Muscle layer of duodenum (tissue), 2 donors: Measurements from ENCODE around the gene RPUSD3.
"Not testable (repeated sequence)": the region's sequence is repeated elsewhere in the genome, so short reads cannot be mapped to it uniquely, and the experiment has no call there.

Experiments
- H3K27ac ChIP-seq: one replicate; pipeline ENCODE4 v1.7.0; 2013; ENCODE audit warnings: mild to moderate bottlenecking, low read length
- H3K27me3 ChIP-seq: one replicate; pipeline ENCODE4 v1.7.0; 2013; ENCODE audit warnings: low read depth, mild to moderate bottlenecking, control low read depth, low read length
- H3K36me3 ChIP-seq, 2 donors: one replicate each; pipeline ENCODE4 v1.7.0; 2013; ENCODE audit warnings: low read length in 2 of 2, control low read depth in 1 of 2, mild to moderate bottlenecking in 1 of 2; ENCODE audit not compliant: insufficient read depth in 2 of 2, control insufficient read depth in 1 of 2
- H3K4me1 ChIP-seq, 2 donors: one replicate each; pipeline ENCODE4 v1.7.0; 2013; ENCODE audit warnings: low read length in 2 of 2, mild to moderate bottlenecking in 2 of 2, control low read depth in 1 of 2, moderate library complexity in 1 of 2; ENCODE audit not compliant: insufficient read depth in 2 of 2, control insufficient read depth in 1 of 2
- H3K4me3 ChIP-seq, 2 donors: one replicate each; pipeline ENCODE4 v1.7.0; 2013; ENCODE audit warnings: low read length in 2 of 2, low read depth in 1 of 2, mild to moderate bottlenecking in 1 of 2
- H3K9me3 ChIP-seq, 2 donors: one replicate each; pipeline ENCODE4 v1.7.0; 2013; ENCODE audit warnings: low read length in 2 of 2, control low read depth in 1 of 2, mild to moderate bottlenecking in 1 of 2; ENCODE audit not compliant: control insufficient read depth in 1 of 2
- donor health status: healthy.

Gene RPUSD3

DNA sequence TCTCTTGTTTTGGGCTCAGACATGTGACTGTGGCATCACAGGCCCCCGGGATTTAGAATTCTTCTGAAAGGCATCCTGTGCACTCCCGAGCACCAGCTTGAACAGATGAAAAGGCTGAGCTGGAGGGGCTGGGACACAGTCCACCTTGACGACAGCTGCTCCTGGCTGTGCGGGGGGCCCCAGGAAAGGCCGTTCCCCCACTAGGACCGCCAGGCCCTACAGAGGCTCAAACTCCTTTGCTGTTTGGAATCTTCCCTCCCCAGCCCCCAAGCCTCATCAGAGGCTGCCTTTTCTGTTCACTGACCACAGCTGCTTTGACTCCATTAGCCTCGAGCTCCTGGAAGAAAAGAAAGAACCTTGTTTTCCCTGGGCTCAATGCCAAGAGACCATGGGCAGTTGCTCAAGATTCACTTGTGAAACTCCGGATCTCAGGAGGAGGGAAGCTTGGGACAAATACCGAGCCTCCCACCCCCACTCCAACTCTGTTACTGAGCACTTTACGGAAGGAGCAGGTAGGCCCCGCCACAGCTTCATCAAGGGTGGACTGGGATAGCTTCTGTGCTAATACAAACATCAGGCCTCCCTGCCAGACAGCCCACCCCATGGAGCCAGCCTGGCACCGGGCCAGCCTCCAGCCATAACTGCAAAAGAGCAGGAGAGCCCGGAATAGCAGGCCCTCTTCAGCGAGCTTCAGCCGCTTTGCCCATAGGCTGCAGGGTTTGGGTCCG is 20.6 kb upstream of the RPUSD3 start:
- no peaks in the 10 kb centered on the region for H3K36me3 ChIP-seq
- H3K4me1 ChIP-seq, result peaks cover 0 to 29% of the 10 kb centered on the region in 2 donors
- no peaks in the 10 kb centered on the region for H3K27me3 ChIP-seq
- peak overlapping the region in 1 of 2 donors; percentile 29 for H3K4me3 ChIP-seq
- H3K9me3 ChIP-seq, result no peaks in the 10 kb centered on the region
- peak overlapping the region; percentile 39 for H3K27ac ChIP-seq

GRCh38 chr3:9863058-9863772 is 19.4 kb upstream of the RPUSD3 start:
- H3K4me3 ChIP-seq, result peak overlapping the region in 1 of 2 donors; percentile 43
- H3K27ac ChIP-seq, result no peak overlapping the region
- H3K36me3 ChIP-seq, result no peaks in the 10 kb centered on the region
- H3K9me3 ChIP-seq, result no peaks in the 10 kb centered on the region
- H3K4me1 ChIP-seq, result peaks cover 0 to 29% of the 10 kb centered on the region in 2 donors
- H3K27me3 ChIP-seq, result no peaks in the 10 kb centered on the region

DNA sequence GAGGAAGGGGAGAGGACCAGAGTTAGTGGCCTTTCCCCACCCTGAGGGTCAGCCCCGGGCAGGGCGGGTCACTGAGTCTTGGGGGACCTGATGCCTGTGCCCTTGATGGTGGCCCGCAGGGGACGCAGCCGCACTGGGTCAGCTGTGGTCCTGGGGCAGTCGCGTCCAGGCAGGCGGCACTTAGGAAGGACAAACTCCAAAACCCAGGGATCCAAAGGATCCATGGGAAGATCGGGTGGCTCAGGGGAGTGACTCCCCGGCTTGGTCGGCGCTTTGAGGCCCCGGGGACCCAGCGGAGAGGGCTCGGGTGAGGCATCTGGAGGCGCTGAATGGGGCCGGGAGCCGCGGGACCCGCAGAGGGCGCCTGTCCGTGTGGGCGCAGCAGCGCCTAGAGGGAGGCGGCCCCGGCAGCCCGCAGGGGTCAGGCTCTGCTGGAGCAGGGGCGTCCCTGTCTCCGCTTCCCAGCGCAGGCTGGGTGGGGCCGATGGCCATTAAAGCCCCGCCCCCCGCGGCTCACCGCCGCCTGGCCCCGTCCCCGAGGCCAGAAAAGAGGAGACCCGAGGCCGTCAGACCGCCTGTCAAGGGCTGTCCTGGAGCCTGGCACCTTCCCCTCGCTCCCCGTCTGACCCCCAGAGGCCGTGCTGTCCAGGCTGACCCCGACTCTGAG is 18.7 kb upstream of the RPUSD3 start:
- Histone ChIP-seq H3K9me3 (no peaks in the 10 kb centered on the region), H3K36me3 (no peaks in the 10 kb centered on the region), H3K4me1 (peaks cover 0 to 29% of the 10 kb centered on the region in 2 donors), H3K4me3 (peak overlapping the region in 1 of 2 donors; percentile 43), H3K27ac (no peak overlapping the region), H3K27me3 (no peaks in the 10 kb centered on the region)

- no peaks in the 10 kb centered on the region for H3K36me3 ChIP-seq
- H3K27me3 ChIP-seq, result no peaks in the 10 kb centered on the region
- no peak overlapping the region for H3K4me3 ChIP-seq
- H3K4me1 ChIP-seq, result peaks cover 0 to 29% of the 10 kb centered on the region in 2 donors
- H3K9me3 ChIP-seq, result no peaks in the 10 kb centered on the region
- no peak overlapping the region for H3K27ac ChIP-seq
These were observed 17.9 kb upstream of the RPUSD3 start for GRCh38 chr3:9861626-9862130.

- no peaks in the 10 kb centered on the region for H3K36me3 ChIP-seq
- peaks cover 0 to 28% of the 10 kb centered on the region in 2 donors for H3K4me1 ChIP-seq
- no peak overlapping the region for H3K4me3 ChIP-seq
- H3K9me3 ChIP-seq, result no peaks in the 10 kb centered on the region
- no peak overlapping the region for H3K27ac ChIP-seq
- H3K27me3 ChIP-seq, result no peaks in the 10 kb centered on the region
These were observed 17.4 kb upstream of the RPUSD3 start for GRCh38 chr3:9861201-9861600.

DNA sequence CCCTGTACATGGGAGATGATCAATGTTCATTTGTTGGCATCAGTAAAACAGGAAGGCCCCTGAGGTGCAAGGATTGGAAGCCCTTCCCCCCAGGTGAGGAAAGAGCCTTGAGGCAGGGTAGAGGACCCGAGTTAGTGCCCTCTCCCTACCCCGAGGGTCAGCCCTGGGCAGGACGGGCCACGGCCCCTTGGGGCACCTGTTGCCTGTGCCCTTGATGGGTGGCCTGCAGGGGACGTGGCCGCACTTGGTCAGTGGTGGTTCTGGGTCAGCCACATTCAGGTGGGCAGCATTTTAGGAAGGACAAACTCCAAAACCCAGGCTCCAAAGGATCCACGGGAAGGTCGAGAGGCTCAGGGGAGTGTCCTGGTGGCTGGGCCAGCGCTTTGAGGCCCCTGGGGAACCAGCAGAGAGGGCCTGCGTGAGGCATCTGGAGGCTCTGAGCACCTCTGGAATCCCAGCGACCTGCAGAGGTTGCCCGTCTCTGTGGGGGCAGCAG is 15.8 kb upstream of the RPUSD3 start:
- H3K4me1 ChIP-seq, result peaks cover 0 to 18% of the 10 kb centered on the region in 2 donors
- no peak overlapping the region for H3K27ac ChIP-seq
- H3K9me3 ChIP-seq, result no peaks in the 10 kb centered on the region
- H3K4me3 ChIP-seq, result no peak overlapping the region
- H3K27me3 ChIP-seq, result no peaks in the 10 kb centered on the region
- H3K36me3 ChIP-seq, result no peaks in the 10 kb centered on the region

DNA sequence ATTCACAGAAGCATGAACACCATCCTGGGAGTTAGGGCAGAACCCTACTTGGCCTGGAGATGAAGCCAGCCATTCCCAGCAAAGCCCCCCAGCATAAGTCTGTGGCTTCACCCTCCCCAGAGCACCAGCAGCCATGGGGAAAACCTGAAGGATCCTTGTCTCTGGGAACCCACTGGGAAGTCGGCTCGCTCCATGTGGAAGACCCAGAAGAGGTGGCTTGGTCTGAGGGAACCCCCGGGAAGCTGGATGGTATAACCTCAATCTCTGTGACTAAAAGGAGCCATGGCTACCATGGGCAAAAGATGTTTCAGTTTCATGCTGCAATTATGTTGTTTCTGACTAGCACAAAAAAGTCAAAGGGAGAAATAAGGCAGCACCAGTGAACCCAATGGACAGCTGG is 11.8 kb upstream of the RPUSD3 start:
- H3K4me1 ChIP-seq, result no peaks in the 10 kb centered on the region
- no peaks in the 10 kb centered on the region for H3K36me3 ChIP-seq
- no peak overlapping the region for H3K4me3 ChIP-seq
- no peak overlapping the region for H3K27ac ChIP-seq
- no peaks in the 10 kb centered on the region for H3K9me3 ChIP-seq
- no peaks in the 10 kb centered on the region for H3K27me3 ChIP-seq

GRCh38 chr3:9854291-9854940 is 10.6 kb upstream of the RPUSD3 start:
- not testable (repeated sequence) for H3K4me1 ChIP-seq, H3K4me3 ChIP-seq, H3K27me3 ChIP-seq, H3K9me3 ChIP-seq, H3K27ac ChIP-seq, H3K36me3 ChIP-seq

DNA sequence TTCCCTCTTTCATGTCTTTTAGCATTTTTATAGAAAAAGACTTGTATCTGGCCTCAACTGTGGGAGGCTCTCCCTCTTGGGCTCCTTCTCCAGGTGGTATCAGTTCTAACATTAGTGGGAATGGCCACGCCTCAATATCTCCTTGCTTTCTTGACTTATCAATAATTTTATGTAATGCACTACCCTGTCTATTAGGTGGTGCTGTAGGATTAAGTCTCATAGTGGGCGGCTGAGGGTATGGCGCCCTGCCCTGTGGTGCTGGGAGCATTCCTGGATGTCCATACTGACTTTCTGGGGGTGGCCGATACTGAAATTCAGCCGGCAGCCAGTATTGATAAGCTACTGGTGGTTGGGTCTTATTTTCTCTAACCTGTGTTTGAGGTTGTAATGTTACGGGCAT is 8.7 kb upstream of the RPUSD3 start:
- no peak overlapping the region for H3K27ac ChIP-seq
- H3K36me3 ChIP-seq, result no peaks in the 10 kb centered on the region
- H3K27me3 ChIP-seq, result no peaks in the 10 kb centered on the region
- no peak overlapping the region for H3K4me3 ChIP-seq
- H3K9me3 ChIP-seq, result no peaks in the 10 kb centered on the region
- H3K4me1 ChIP-seq, result no peaks in the 10 kb centered on the region

DNA sequence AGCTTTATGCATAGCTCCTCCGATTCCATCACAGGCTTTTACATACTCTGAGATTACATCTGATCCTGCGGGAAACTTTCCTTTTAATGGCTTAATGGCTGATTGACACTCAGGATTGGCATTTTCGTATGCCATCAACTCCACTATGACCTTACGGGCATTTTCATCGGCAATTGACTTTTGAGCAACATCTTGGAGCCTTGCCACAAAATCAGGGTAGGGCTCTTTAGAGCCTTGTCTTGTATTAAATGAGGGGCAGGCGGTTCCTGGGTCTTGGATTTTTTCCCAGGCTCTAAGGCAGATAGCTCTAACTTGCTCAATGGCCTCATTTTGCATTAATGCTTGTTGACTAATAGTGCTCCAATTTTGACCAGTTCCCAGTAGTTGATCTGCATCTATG is 8.1 kb upstream of the RPUSD3 start:
- not testable (repeated sequence) for H3K27ac ChIP-seq, H3K4me3 ChIP-seq, H3K36me3 ChIP-seq, H3K4me1 ChIP-seq, H3K27me3 ChIP-seq, H3K9me3 ChIP-seq

- not testable (repeated sequence) for H3K27ac ChIP-seq, H3K36me3 ChIP-seq, H3K4me3 ChIP-seq, H3K4me1 ChIP-seq, H3K9me3 ChIP-seq, H3K27me3 ChIP-seq
These were observed 7.6 kb upstream of the RPUSD3 start for GRCh38 chr3:9851383-9851782.
